H1 (cell line): ENCODE measurements around the gene MIP. TPM values are rescaled to one million over a fixed set of nuclear protein-coding genes. Genes with fewer than 3 reads are reported as not detected.

Source experiments
- CHD7 ChIP-seq: fragments of 300-600 bp; sonication (generic); IDR thresholded peaks from 2 replicates; pipeline ENCODE4 v1.7.1; 2012; ENCODE audit warnings: low read length, moderate library complexity, mild to moderate bottlenecking, inconsistent platforms; ENCODE audit not compliant: insufficient replicate concordance
- RAD21 ChIP-seq, 2 experiments: IDR thresholded peaks in 1 of 2; conservative IDR thresholded peaks in 1 of 2; 2 replicates each; pipeline ENCODE4 v1.6.1; 2011; ENCODE audit warnings: low read depth in 2 of 2, low read length in 2 of 2, improper control_type of control experiment in 1 of 2, inconsistent platforms in 1 of 2, mild to moderate bottlenecking in 1 of 2, moderate library complexity in 1 of 2
- SAP30 ChIP-seq: fragments of 300-600 bp; sonication (generic); IDR thresholded peaks from 2 replicates; pipeline ENCODE4 v1.7.1; 2012; ENCODE audit warnings: low read length, moderate library complexity, mild to moderate bottlenecking, inconsistent platforms; ENCODE audit not compliant: insufficient read depth, insufficient replicate concordance
- SUZ12 ChIP-seq: fragments of 200-600 bp; sonication (generic); IDR thresholded peaks from 2 replicates; pipeline ENCODE4 v1.6.1; 2012; ENCODE audit warnings: mild to moderate bottlenecking, inconsistent platforms, low read length, moderate library complexity, mixed read lengths
- TAF1 ChIP-seq: IDR thresholded peaks from 2 replicates; pipeline ENCODE4 v1.6.1; 2011; ENCODE audit warnings: mild to moderate bottlenecking, low read depth, low read length
- YY1 ChIP-seq: IDR thresholded peaks from 2 replicates; pipeline ENCODE4 v1.6.1; 2011; ENCODE audit warnings: low read depth, mild to moderate bottlenecking, low read length
- polyA plus RNA-seq, 7 experiments: library from polyadenylated mRNA; depleted of rRNA in 3 of 7; stranded (reverse) in 5 of 7; unstranded in 2 of 7; fragments of >200 nt in 5 of 7; fragments of 200-250 nt in 2 of 7; gene quantifications; 1 replicate in 5 of 7; 2 replicates in 1 of 7; 4 replicates in 1 of 7; pipeline versions ENCODE4 v1.2.1 to v1.2.3, GENCODE V29; 2011 to 2013; ENCODE audit warnings: missing spikeins in 2 of 7, mixed read lengths in 2 of 7
- total RNA-seq: library from RNA; stranded (reverse); fragmentation: NEBNext Ultra II Directional; extraction: Animal tissue kit (Norgen Biotek cat#: 25700); gene quantifications from 2 replicates; pipeline ENCODE4 v1.2.1, GENCODE V29; 2021

MIP gene
- total and polyA plus RNA-seq, 2 of the 8 experiments (the other 6 are each of a cell fraction or from before 2014, with no cell fraction given): 0.05 TPM; not detected in 1

DNA sequence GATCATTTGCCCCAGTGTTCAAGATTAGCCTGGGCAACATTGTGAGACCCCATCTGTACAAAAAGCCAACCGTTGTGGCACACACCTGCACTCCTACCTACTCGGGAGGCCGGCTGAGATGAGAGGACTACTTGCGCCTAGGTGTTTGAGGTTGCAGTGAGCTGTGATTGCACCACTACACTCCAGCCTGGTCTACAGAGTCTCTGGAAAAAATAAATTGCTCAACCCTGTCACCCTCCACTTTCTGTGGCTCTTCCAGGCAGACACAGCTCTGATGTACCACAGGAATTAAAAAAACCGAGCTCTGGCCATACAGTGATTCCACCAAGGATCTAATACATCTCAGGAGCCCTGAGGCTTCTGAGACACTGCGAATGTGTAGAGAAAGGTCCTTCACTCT is 19.6 kb downstream of the MIP start (continued):
- no peak for TF ChIP-seq CHD7
- TF ChIP-seq TAF1: no peak
- no peak for TF ChIP-seq SUZ12
- TF ChIP-seq SAP30: no peak
- no peak for TF ChIP-seq RAD21 (IDR thresholded peaks at IDR 0.05 in 1 of 2, conservative IDR thresholded peaks at IDR 0.05 in 1 of 2; ENCODE audit: low read depth in 2 of 2, low read length in 2 of 2)
- TF ChIP-seq YY1: no peak
- TF ChIP-seq, all 59 proteins: peak for 0
